ENCODE results near the gene SLC22A13. TPM values are rescaled to one million over a fixed set of nuclear protein-coding genes. Genes with fewer than 3 reads are reported as not detected.
A peak's percentile ranks its signal among the peaks of the same experiment; 100 is the strongest.
"Not testable (repeated sequence)": the region's sequence is repeated elsewhere in the genome, so short reads cannot be mapped to it uniquely, and the experiment has no call there.

SLC22A13 gene
- total RNA-seq, 2 donors from 2014 or later: 0.52 TPM; not detected in 1

DNA sequence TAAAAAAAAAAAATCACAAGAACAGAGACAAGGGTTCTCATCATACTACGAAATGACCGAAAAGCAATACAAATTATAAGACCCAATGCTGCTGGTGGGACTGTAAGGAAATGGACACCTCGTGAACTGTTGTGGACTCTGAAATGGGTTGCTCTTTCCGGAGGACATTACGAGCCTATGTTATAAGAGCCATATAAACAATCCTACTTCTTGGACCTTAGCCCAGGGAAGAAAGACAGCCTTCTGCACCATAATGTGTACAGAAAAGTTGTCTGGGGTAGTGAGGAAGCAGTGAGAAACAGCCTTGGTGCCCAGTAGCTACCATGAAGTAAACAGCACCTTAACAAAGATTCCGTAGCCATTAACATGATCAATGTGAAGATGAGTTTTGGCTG lies 19.1 kb downstream of the SLC22A13 start:
- DNase-seq (no peak), ATAC-seq (no peak)
- no peak overlapping the region for H3K4me3 ChIP-seq
- H3K36me3 ChIP-seq (replicated peaks in 1 of 2; ENCODE audit: insufficient read depth in 1 of 2, low read depth in 2 of 2): no peaks in the 10 kb centered on the region
- TF ChIP-seq POLR2A (IDR thresholded peaks at IDR 0.05) (no peak), CTCF (IDR thresholded peaks at IDR 0.05) (no peak)
- 91 to 98% methylated on average over 6 of the region's 6 CpGs for WGBS, 2 donors
- H3K27me3 ChIP-seq: no peaks in the 10 kb centered on the region
- H3K27ac ChIP-seq: no peak overlapping the region
- H3K4me1 ChIP-seq: no peaks in the 10 kb centered on the region
- H3K9me3 ChIP-seq: no peaks in the 10 kb centered on the region
- intact Hi-C loops (cut with DNase I): no loop called here

DNA sequence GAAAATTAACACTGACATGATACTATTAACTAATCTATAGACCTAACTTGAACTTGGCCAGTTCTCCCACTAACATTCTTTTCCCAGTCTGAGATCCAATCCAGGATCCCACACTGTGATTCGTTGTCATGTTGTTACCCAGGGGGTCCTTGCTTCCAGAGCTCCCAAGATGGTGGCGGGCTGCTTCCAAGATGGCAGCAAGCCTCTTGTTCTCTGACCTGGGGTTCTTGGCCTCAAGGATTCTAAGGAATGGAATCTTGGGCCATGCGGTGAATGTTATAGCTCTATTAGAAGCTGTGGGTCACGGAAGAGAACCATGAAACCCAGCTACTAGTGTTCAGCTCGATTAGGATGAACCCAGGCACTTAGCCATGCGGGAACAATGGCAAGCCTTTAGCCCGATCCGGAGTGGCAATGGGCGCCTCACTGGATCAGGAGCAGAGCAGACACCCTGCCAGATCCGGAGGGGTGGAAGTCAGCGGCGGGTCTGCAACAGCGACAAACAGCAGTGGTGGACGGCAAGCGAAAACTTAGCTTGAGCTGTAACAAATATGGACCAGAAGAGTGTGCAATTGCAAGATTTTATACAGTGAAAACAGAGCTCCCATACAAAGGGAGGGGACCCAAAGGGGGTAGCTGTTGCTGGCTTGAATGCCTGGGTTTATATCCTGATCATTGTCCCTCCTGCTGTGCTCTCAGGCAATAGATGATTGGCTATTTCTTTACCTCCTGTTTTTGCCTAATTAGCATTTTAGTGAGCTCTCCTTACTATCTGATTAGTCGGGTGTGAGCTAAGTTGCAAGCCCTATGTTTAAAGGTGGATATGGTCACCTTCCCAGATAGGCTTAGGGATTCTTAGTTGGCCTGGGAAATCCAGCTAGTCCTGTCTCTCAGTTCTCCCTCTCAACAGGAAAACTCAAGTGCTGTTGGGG lies 23.9 kb downstream of the SLC22A13 start:
- ATAC-seq; H3K27ac ChIP-seq; H3K4me1 ChIP-seq; DNase-seq; intact Hi-C loops (cut with DNase I); H3K36me3 ChIP-seq (replicated peaks in 1 of 2; ENCODE audit: insufficient read depth in 1 of 2, low read depth in 2 of 2); H3K4me3 ChIP-seq; H3K27me3 ChIP-seq; H3K9me3 ChIP-seq: not testable (repeated sequence)
- WGBS, 2 donors: 89 to 90% methylated on average over 16 of the region's 16 CpGs

- H3K9me3 ChIP-seq; intact Hi-C loops (cut with DNase I); H3K27me3 ChIP-seq; DNase-seq; H3K27ac ChIP-seq; H3K4me1 ChIP-seq; H3K4me3 ChIP-seq; ATAC-seq; H3K36me3 ChIP-seq (replicated peaks in 1 of 2; ENCODE audit: insufficient read depth in 1 of 2, low read depth in 2 of 2): not testable (repeated sequence)
- 72 to 73% methylated on average over 4 of the region's 4 CpGs for WGBS, 2 donors
Observed at GRCh38 chr3:38297053-38297452, 31.4 kb downstream of the SLC22A13 start.

DNA sequence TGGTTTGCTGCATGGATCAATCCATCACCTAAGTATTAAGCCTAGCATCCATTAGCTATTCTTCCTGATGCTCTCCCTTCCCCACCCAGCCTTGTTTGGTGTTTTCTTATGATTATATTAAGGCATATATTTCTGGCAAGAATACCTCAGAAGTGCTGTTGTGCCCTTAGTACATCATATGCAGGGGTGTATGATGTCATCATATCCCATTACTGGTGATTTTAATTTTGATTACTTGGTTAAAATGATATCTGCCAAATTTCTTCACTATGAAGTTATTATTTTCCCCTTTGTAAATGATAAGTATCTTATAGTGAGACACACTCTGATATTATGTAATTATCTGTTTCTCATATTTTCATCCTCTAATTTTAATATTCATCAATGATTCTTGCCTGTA lies 31.9 kb downstream of the SLC22A13 start:
- Histone ChIP-seq H3K27me3 (no peaks in the 10 kb centered on the region), H3K36me3 (replicated peaks in 1 of 2; ENCODE audit: insufficient read depth in 1 of 2, low read depth in 2 of 2) (no peaks in the 10 kb centered on the region), H3K4me1 (no peaks in the 10 kb centered on the region), H3K4me3 (no peak overlapping the region), H3K9me3 (no peaks in the 10 kb centered on the region), H3K27ac (no peak overlapping the region)
- intact Hi-C loops (cut with DNase I): no loop called here
- no peak for TF ChIP-seq CTCF (IDR thresholded peaks at IDR 0.05)
- DNase-seq (no peak), ATAC-seq (no peak)

GRCh38 chr3:38297947-38298711 lies 32.5 kb downstream of the SLC22A13 start:
- no peak for DNase-seq
- Histone ChIP-seq H3K27ac (no peak overlapping the region), H3K4me1 (no peaks in the 10 kb centered on the region), H3K4me3 (no peak overlapping the region), H3K27me3 (no peaks in the 10 kb centered on the region), H3K9me3 (no peaks in the 10 kb centered on the region), H3K36me3 (replicated peaks in 1 of 2; ENCODE audit: insufficient read depth in 1 of 2, low read depth in 2 of 2) (no peaks in the 10 kb centered on the region)
- intact Hi-C loops (cut with DNase I): no loop called here
- WGBS, 2 donors: 70 to 74% methylated on average over 5 of the region's 5 CpGs
- ATAC-seq: no peak
- TF ChIP-seq CTCF (IDR thresholded peaks at IDR 0.05) (peak in 4 of 7 experiments; percentile 19 to 35 (median 34)), POLR2A (IDR thresholded peaks at IDR 0.05) (no peak)

Measured in body of pancreas (tissue), 4 donors.